ENCODE measurements around the gene PLIN3. TPM values are rescaled to one million over a fixed set of nuclear protein-coding genes. Genes with fewer than 3 reads are reported as not detected.

PLIN3 gene
- total and polyA plus RNA-seq, 9 of the 15 experiments (the other 6 are each of a cell fraction or from before 2014, with no cell fraction given), result 7.5 to 75.6 (median 43.1) TPM

DNA sequence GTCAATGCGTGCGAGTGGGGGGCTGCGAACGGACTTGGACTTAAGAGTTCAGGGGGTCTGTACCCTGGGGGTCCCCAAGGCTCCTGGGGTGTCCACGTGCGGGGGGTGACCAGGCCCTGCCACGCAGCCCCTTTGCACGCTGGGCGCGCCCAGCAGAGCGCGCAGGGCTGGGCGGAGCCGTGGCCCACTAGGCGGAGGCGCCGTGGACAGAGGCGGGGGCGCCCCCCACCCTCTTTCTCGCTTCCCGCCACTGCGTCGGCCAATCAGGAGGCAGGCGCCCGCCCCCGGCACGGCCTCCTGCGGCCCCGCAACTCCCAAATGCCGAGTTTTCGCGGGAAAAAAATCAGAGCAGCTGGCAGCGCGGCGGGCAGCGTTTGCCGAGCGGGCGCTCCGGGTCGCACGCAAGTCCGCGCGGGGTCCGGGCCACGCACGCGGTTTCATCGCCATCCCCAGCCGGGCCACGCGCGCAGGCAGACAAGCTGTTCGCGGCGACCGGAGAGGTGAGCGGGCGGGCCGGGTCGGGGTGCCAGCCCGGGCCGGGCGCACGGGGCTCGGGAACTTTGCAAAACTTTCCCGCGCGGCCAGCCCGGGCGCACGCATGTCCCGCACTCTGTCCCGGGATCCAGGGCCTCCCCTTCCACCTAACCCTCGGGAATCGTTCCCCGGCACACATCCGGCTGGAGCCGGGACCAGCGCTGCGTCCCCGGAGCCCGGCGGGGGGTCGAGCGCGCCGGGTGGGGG, 41.9 kb upstream of the PLIN3 start, which contains the start of gene UHRF1 (continued):
- TF ChIP-seq MGA (IDR thresholded peaks at IDR 0.05) (peak; percentile 53), ZC3H11A (IDR thresholded peaks at IDR 0.05; ENCODE audit: low read depth, low read length) (no peak), PHTF2 (CRISPR knock-in tag; IDR thresholded peaks at IDR 0.05) (no peak), MNT (conservative IDR thresholded peaks at IDR 0.05) (peak; percentile 22 to 51; a peak in 2 of 4 replicates), MYC (IDR thresholded peaks at IDR 0.05; ENCODE audit: low read depth, low read length) (peak; percentile 72), MYC (CRISPR knock-in tag; IDR thresholded peaks at IDR 0.05; ENCODE audit: borderline replicate concordance, low read depth) (no peak), JUN (IDR thresholded peaks at IDR 0.05; ENCODE audit: borderline replicate concordance, low read depth, low read length) (no peak), JUN (CRISPR knock-in tag; IDR thresholded peaks at IDR 0.05; ENCODE audit: borderline replicate concordance) (no peak)
- TF ChIP-seq, protein P1, sequence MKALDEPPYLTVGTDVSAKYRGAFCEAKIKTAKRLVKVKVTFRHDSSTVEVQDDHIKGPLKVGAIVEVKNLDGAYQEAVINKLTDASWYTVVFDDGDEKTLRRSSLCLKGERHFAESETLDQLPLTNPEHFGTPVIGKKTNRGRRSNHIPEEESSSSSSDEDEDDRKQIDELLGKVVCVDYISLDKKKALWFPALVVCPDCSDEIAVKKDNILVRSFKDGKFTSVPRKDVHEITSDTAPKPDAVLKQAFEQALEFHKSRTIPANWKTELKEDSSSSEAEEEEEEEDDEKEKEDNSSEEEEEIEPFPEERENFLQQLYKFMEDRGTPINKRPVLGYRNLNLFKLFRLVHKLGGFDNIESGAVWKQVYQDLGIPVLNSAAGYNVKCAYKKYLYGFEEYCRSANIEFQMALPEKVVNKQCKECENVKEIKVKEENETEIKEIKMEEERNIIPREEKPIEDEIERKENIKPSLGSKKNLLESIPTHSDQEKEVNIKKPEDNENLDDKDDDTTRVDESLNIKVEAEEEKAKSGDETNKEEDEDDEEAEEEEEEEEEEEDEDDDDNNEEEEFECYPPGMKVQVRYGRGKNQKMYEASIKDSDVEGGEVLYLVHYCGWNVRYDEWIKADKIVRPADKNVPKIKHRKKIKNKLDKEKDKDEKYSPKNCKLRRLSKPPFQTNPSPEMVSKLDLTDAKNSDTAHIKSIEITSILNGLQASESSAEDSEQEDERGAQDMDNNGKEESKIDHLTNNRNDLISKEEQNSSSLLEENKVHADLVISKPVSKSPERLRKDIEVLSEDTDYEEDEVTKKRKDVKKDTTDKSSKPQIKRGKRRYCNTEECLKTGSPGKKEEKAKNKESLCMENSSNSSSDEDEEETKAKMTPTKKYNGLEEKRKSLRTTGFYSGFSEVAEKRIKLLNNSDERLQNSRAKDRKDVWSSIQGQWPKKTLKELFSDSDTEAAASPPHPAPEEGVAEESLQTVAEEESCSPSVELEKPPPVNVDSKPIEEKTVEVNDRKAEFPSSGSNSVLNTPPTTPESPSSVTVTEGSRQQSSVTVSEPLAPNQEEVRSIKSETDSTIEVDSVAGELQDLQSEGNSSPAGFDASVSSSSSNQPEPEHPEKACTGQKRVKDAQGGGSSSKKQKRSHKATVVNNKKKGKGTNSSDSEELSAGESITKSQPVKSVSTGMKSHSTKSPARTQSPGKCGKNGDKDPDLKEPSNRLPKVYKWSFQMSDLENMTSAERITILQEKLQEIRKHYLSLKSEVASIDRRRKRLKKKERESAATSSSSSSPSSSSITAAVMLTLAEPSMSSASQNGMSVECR (CRISPR knock-in tag; IDR thresholded peaks at IDR 0.05), result peak; percentile 72

All from K562 (cell line).